H1 (cell line): ENCODE results near the gene AGXT2. TPM values are rescaled to one million over a fixed set of nuclear protein-coding genes. Genes with fewer than 3 reads are reported as not detected.

Source experiments
- PHF8 ChIP-seq: fragments of 200-600 bp; sonication (generic); conservative IDR thresholded peaks from 2 replicates; pipeline ENCODE4 v1.7.1; 2012; ENCODE audit warnings: low read depth, mild to moderate bottlenecking, inconsistent platforms, low read length, moderate library complexity
- POU5F1 ChIP-seq: IDR thresholded peaks from 2 replicates; pipeline ENCODE4 v1.6.1; 2011; ENCODE audit warnings: low read depth, mild to moderate bottlenecking, low read length, moderate library complexity
- RAD21 ChIP-seq, 2 experiments: IDR thresholded peaks in 1 of 2; conservative IDR thresholded peaks in 1 of 2; 2 replicates each; pipeline ENCODE4 v1.6.1; 2011; ENCODE audit warnings: low read depth in 2 of 2, low read length in 2 of 2, improper control_type of control experiment in 1 of 2, inconsistent platforms in 1 of 2, mild to moderate bottlenecking in 1 of 2, moderate library complexity in 1 of 2
- SP1 ChIP-seq: IDR thresholded peaks from 2 replicates; pipeline ENCODE4 v1.6.1; 2011; ENCODE audit warnings: low read depth, low read length
- SUZ12 ChIP-seq: fragments of 200-600 bp; sonication (generic); IDR thresholded peaks from 2 replicates; pipeline ENCODE4 v1.6.1; 2012; ENCODE audit warnings: mild to moderate bottlenecking, inconsistent platforms, low read length, moderate library complexity, mixed read lengths
- polyA plus RNA-seq, 7 experiments: library from polyadenylated mRNA; depleted of rRNA in 3 of 7; stranded (reverse) in 5 of 7; unstranded in 2 of 7; fragments of >200 nt in 5 of 7; fragments of 200-250 nt in 2 of 7; gene quantifications; 1 replicate in 5 of 7; 2 replicates in 1 of 7; 4 replicates in 1 of 7; pipeline versions ENCODE4 v1.2.1 to v1.2.3, GENCODE V29; 2011 to 2013; ENCODE audit warnings: missing spikeins in 2 of 7, mixed read lengths in 2 of 7
- total RNA-seq: library from RNA; stranded (reverse); fragmentation: NEBNext Ultra II Directional; extraction: Animal tissue kit (Norgen Biotek cat#: 25700); gene quantifications from 2 replicates; pipeline ENCODE4 v1.2.1, GENCODE V29; 2021
- TF ChIP-seq, protein P1 (sequence below), 3 experiments: IDR thresholded peaks; 1 replicate in 2 of 3; 2 replicates in 1 of 3; pipeline versions ENCODE4 v1.5.1 to v1.6.1; 2011; ENCODE audit warnings: low read length in 3 of 3, mild to moderate bottlenecking in 3 of 3, inconsistent platforms in 2 of 3, low read depth in 1 of 3, moderate library complexity in 1 of 3; ENCODE audit not compliant: insufficient read depth in 1 of 3; ENCODE audit errors: control extremely low read depth in 1 of 3

The AGXT2 gene
- total and polyA plus RNA-seq, 2 of the 8 experiments (the other 6 are each of a cell fraction or from before 2014, with no cell fraction given) = not detected

DNA sequence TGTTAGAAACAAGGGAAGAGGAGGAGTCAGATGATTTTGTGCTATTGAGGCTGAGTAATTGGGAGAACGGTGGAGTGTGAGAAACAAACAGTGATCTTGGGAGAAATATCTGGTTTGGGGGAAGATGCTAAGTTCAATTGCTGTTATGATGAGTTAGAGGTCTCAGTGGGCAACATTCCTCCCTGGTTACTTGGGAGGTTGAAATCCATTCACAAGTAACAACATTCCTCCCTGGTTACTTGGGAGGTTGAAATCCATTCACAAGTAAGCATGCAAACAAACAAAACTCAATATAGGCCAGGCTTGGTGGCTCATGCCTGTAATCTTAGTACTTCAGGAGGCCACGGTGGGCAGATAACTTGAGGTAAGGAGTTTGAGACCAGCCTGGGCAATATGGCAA lies 38.7 kb downstream of the AGXT2 start (continued):
- TF ChIP-seq SUZ12 = no peak
- TF ChIP-seq PHF8 = no peak
- no peak for TF ChIP-seq POU5F1
- no peak for TF ChIP-seq RAD21 (IDR thresholded peaks at IDR 0.05 in 1 of 2, conservative IDR thresholded peaks at IDR 0.05 in 1 of 2; ENCODE audit: low read depth in 2 of 2, low read length in 2 of 2)
- TF ChIP-seq, protein P1, sequence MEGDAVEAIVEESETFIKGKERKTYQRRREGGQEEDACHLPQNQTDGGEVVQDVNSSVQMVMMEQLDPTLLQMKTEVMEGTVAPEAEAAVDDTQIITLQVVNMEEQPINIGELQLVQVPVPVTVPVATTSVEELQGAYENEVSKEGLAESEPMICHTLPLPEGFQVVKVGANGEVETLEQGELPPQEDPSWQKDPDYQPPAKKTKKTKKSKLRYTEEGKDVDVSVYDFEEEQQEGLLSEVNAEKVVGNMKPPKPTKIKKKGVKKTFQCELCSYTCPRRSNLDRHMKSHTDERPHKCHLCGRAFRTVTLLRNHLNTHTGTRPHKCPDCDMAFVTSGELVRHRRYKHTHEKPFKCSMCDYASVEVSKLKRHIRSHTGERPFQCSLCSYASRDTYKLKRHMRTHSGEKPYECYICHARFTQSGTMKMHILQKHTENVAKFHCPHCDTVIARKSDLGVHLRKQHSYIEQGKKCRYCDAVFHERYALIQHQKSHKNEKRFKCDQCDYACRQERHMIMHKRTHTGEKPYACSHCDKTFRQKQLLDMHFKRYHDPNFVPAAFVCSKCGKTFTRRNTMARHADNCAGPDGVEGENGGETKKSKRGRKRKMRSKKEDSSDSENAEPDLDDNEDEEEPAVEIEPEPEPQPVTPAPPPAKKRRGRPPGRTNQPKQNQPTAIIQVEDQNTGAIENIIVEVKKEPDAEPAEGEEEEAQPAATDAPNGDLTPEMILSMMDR (IDR thresholded peaks at IDR 0.05; ENCODE audit: control extremely low read depth in 1 of 3, insufficient read depth in 1 of 3, low read depth in 1 of 3, low read length in 3 of 3) = no peak
- TF ChIP-seq SP1 = no peak
